Subcutaneous abdominal adipose tissue (tissue), 5 donors: ENCODE measurements around the gene TMEM150A.

ENCODE experiments used
- H3K27ac ChIP-seq: one replicate; pipeline ENCODE4 v1.7.0; 2013; ENCODE audit warnings: low read depth, mild to moderate bottlenecking, inconsistent platforms, low read length, moderate library complexity
- H3K27me3 ChIP-seq, 5 donors: one replicate each; pipeline ENCODE4 v1.7.0; 2013; ENCODE audit warnings: low read length in 5 of 5, inconsistent platforms in 1 of 5; ENCODE audit not compliant: control insufficient read depth in 5 of 5, insufficient read depth in 4 of 5
- H3K36me3 ChIP-seq, 5 donors: one replicate each; pipeline ENCODE4 v1.7.0; 2013; ENCODE audit warnings: low read length in 5 of 5; ENCODE audit not compliant: control insufficient read depth in 5 of 5, insufficient read depth in 5 of 5
- H3K4me1 ChIP-seq, 5 donors: one replicate each; pipeline ENCODE4 v1.7.0; 2013; ENCODE audit warnings: low read length in 5 of 5, mild to moderate bottlenecking in 3 of 5, moderate library complexity in 1 of 5; ENCODE audit not compliant: control insufficient read depth in 5 of 5, insufficient read depth in 5 of 5
- H3K4me3 ChIP-seq, 5 donors: one replicate each; pipeline ENCODE4 v1.7.0; 2013; ENCODE audit warnings: low read length in 5 of 5, low read depth in 1 of 5
- H3K9ac ChIP-seq, 5 donors: one replicate each; pipeline ENCODE4 v1.7.0; 2013; ENCODE audit warnings: low read length in 5 of 5, mild to moderate bottlenecking in 4 of 5, moderate library complexity in 3 of 5
- H3K9me3 ChIP-seq, 5 donors: one replicate each; pipeline ENCODE4 v1.7.0; 2013; ENCODE audit warnings: low read length in 5 of 5; ENCODE audit not compliant: control insufficient read depth in 5 of 5
- donor health status: healthy.
- donor health status: healthy.
- donor health status: healthy.
- donor health status: healthy.
- donor health status: healthy.

TMEM150A gene

GRCh38 chr2:85601771-85602475, 575 bp downstream of the TMEM150A start:
- H3K4me1 ChIP-seq, result peaks cover 3 to 55% (median 50%) of the 10 kb centered on the region in 5 donors
- no peaks in the 10 kb centered on the region for H3K9me3 ChIP-seq
- H3K27ac ChIP-seq, result peak overlapping the region; percentile 86
- H3K36me3 ChIP-seq, result peaks cover 0 to 42% (median 31%) of the 10 kb centered on the region in 5 donors
- H3K27me3 ChIP-seq, result no peaks in the 10 kb centered on the region
- peak overlapping the region; percentile 86 to 98 (median 97) for H3K4me3 ChIP-seq
- peak overlapping the region in 4 of 5 donors; percentile 63 to 95 (median 82) for H3K9ac ChIP-seq

GRCh38 chr2:85600951-85601770, 1.3 kb downstream of the TMEM150A start:
- H3K36me3 ChIP-seq, result peaks cover 0 to 43% (median 33%) of the 10 kb centered on the region in 5 donors
- no peaks in the 10 kb centered on the region for H3K9me3 ChIP-seq
- H3K4me3 ChIP-seq, result peak overlapping the region; percentile 86 to 98 (median 97)
- no peaks in the 10 kb centered on the region for H3K27me3 ChIP-seq
- H3K4me1 ChIP-seq, result peaks cover 5 to 59% (median 57%) of the 10 kb centered on the region in 5 donors
- H3K9ac ChIP-seq, result peak overlapping the region; percentile 26 to 95 (median 81)
- peak overlapping the region; percentile 86 for H3K27ac ChIP-seq

GRCh38 chr2:85600235-85600575, 2.3 kb downstream of the TMEM150A start:
- Histone ChIP-seq H3K4me3 (no peak overlapping the region), H3K36me3 (peaks cover 0 to 40% (median 33%) of the 10 kb centered on the region in 5 donors), H3K4me1 (peaks cover 5 to 56% (median 51%) of the 10 kb centered on the region in 5 donors), H3K9me3 (no peaks in the 10 kb centered on the region), H3K27me3 (no peaks in the 10 kb centered on the region), H3K9ac (peak overlapping the region in 1 of 5 donors; percentile 49), H3K27ac (no peak overlapping the region)

- peaks cover 0 to 40% (median 33%) of the 10 kb centered on the region in 5 donors for H3K36me3 ChIP-seq
- no peaks in the 10 kb centered on the region for H3K9me3 ChIP-seq
- no peak overlapping the region for H3K4me3 ChIP-seq
- no peaks in the 10 kb centered on the region for H3K27me3 ChIP-seq
- peaks cover 5 to 56% (median 51%) of the 10 kb centered on the region in 5 donors for H3K4me1 ChIP-seq
- no peak overlapping the region for H3K27ac ChIP-seq
- peak overlapping the region in 1 of 5 donors; percentile 49 for H3K9ac ChIP-seq
Measured at GRCh38 chr2:85599468-85600234, 2.8 kb downstream of the TMEM150A start.

- H3K9me3 ChIP-seq, result no peaks in the 10 kb centered on the region
- peaks cover 0 to 40% (median 33%) of the 10 kb centered on the region in 5 donors for H3K36me3 ChIP-seq
- no peak overlapping the region for H3K4me3 ChIP-seq
- H3K9ac ChIP-seq, result no peak overlapping the region
- H3K27ac ChIP-seq, result no peak overlapping the region
- peaks cover 7 to 53% (median 50%) of the 10 kb centered on the region in 5 donors for H3K4me1 ChIP-seq
- H3K27me3 ChIP-seq, result no peaks in the 10 kb centered on the region
Measured at GRCh38 chr2:85598594-85599340, 3.7 kb downstream of the TMEM150A start.

GRCh38 chr2:85597241-85597640, 5.3 kb downstream of the TMEM150A start:
- H3K4me1 ChIP-seq, result peaks cover 7 to 49% (median 47%) of the 10 kb centered on the region in 5 donors
- H3K27ac ChIP-seq, result no peak overlapping the region
- peak overlapping the region in 3 of 5 donors; percentile 27 to 88 (median 87) for H3K9ac ChIP-seq
- H3K4me3 ChIP-seq, result peak overlapping the region in 1 of 5 donors; percentile 80
- no peaks in the 10 kb centered on the region for H3K27me3 ChIP-seq
- H3K9me3 ChIP-seq, result no peaks in the 10 kb centered on the region
- peaks cover 0 to 46% (median 35%) of the 10 kb centered on the region in 5 donors for H3K36me3 ChIP-seq

GRCh38 chr2:85596486-85597143, 5.9 kb downstream of the TMEM150A start:
- Histone ChIP-seq H3K9me3 (no peaks in the 10 kb centered on the region), H3K4me3 (peak overlapping the region; percentile 80 to 94 (median 86)), H3K9ac (peak overlapping the region; percentile 51 to 88 (median 87)), H3K27me3 (no peaks in the 10 kb centered on the region), H3K36me3 (peaks cover 0 to 46% (median 35%) of the 10 kb centered on the region in 5 donors), H3K4me1 (peaks cover 7 to 51% (median 48%) of the 10 kb centered on the region in 5 donors), H3K27ac (peak overlapping the region; percentile 93)

GRCh38 chr2:85596026-85596333, 6.5 kb downstream of the TMEM150A start:
- Histone ChIP-seq H3K36me3 (peaks cover 0 to 46% (median 35%) of the 10 kb centered on the region in 5 donors), H3K9ac (peak overlapping the region; percentile 51 to 88 (median 87)), H3K9me3 (no peaks in the 10 kb centered on the region), H3K4me3 (peak overlapping the region; percentile 80 to 94 (median 86)), H3K4me1 (peaks cover 6 to 51% (median 48%) of the 10 kb centered on the region in 5 donors), H3K27me3 (no peaks in the 10 kb centered on the region), H3K27ac (peak overlapping the region; percentile 93)
